Breast epithelium (tissue), 4 donors: Measurements from ENCODE around the gene ARHGEF4. TPM values are rescaled to one million over a fixed set of nuclear protein-coding genes. Genes with fewer than 3 reads are reported as not detected.

Experiments
- DNase-seq, 2 donors: peaks; one replicate each; pipeline ENCODE4 v3.0.0-alpha.2; 2019; ENCODE audit warnings: low spot score in 2 of 2
- H3K27ac ChIP-seq, 2 donors: fragments of 200-600 bp; sonication (generic) in 1 of 2; one replicate each; pipeline ENCODE4 v1.5.1; 2016 to 2019; ENCODE audit warnings: mild to moderate bottlenecking in 1 of 2
- H3K27me3 ChIP-seq, 2 donors: fragments of 200-600 bp; sonication (generic) in 1 of 2; one replicate each; pipeline versions ENCODE4 v1.5.1 to v1.6.0; 2017 to 2019; ENCODE audit warnings: control low read depth in 1 of 2, mild to moderate bottlenecking in 1 of 2
- H3K36me3 ChIP-seq: fragments of 200-600 bp; one replicate; pipeline ENCODE4 v1.5.1; 2019
- H3K4me1 ChIP-seq, 2 donors: fragments of 200-600 bp; sonication (generic); one replicate each; pipeline ENCODE4 v1.5.1; 2016 to 2019; ENCODE audit warnings: control low read depth in 1 of 2
- H3K4me3 ChIP-seq, 3 donors: fragments of 200-600 bp; sonication (generic); 1 replicate in 2 of 3; 2 replicates in 1 of 3; pipeline ENCODE4 v1.5.1; 2016 to 2019; ENCODE audit warnings: mild to moderate bottlenecking in 3 of 3, moderate library complexity in 2 of 3
- H3K9me3 ChIP-seq, 2 donors: fragments of 200-600 bp; sonication (generic) in 1 of 2; one replicate each; pipeline ENCODE4 v1.5.1; 2016 to 2019; ENCODE audit warnings: control low read depth in 1 of 2
- POLR2A ChIP-seq: fragments of 450-650 bp; IDR thresholded peaks from one replicate; pipeline ENCODE4 v1.6.1; 2016; ENCODE audit warnings: antibody characterized with exemption, mild to moderate bottlenecking, moderate library complexity
- POLR2AphosphoS5 ChIP-seq, 3 donors: sonication (generic); formaldehyde crosslinking; IDR thresholded peaks; one replicate each; pipeline ENCODE4 v1.6.1; 2017; ENCODE audit warnings: antibody characterized with exemption in 3 of 3
- intact Hi-C: fragments of 100-400 bp; cut with DNase I; formaldehyde crosslinking; loops from one replicate; pipeline ENCODE4 v1.15.1; 2023; ENCODE audit warnings: low total_unique reads
- total RNA-seq, 3 donors: library from RNA; depleted of rRNA; stranded (reverse); fragments of >200 nt; gene quantifications; one replicate each; pipeline ENCODE4 v1.1.0, GENCODE V29; 2016
- TF ChIP-seq, protein P1 (sequence below), 3 donors: fragments of 450-650 bp; IDR thresholded peaks; one replicate each; pipeline ENCODE4 v1.5.1; 2016 to 2017; ENCODE audit warnings: antibody characterized with exemption in 3 of 3, mild to moderate bottlenecking in 3 of 3, moderate library complexity in 3 of 3

Gene ARHGEF4
- total RNA-seq, 3 donors from 2014 or later: 7.5 to 10.1 (median 8.0) TPM

DNA sequence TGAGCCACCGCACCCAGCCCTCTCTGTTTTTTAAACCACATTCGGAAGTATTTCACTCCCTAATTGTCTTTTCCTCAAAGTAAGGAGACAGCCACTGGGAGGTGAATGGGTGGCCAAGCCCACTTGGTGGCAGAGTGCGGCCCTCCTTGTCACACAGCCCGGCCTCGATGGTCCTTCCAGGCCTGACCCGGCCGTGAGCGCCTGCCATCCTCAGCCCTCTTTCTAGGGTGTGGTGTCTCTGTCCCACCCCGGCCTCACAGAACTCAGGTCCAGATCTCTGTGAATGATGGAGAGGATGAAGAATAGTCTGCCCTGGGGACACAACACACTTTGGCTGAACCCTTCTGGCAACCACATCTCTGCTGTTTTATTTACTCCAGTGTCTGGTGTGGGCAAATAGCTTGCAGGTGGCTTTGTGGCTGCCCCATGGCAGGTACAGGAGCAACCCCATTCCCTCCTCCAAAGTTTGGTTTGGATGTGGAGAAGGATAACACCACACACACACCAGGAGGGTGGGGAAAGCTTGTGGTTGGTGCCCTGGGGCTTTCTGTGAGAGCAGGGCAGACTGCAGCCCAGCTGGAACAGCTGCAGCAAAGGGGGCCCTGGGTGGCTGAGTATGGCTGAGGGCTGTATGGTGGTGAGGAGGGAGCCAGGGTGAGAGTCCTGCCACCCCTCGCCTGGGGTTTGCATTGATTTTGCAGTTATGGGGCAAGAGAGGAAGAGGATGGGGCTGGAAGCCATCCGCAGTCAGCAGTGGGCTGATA lies 167.9 kb downstream of the ARHGEF4 start:
- Histone ChIP-seq H3K4me1 (no peaks in the 10 kb centered on the region), H3K4me3 (no peak overlapping the region), H3K27me3 (no peaks in the 10 kb centered on the region), H3K27ac (no peak overlapping the region), H3K9me3 (no peaks in the 10 kb centered on the region), H3K36me3 (no peaks in the 10 kb centered on the region)
- DNase-seq: no peak
- intact Hi-C loops: no loop called here
- no peak for TF ChIP-seq POLR2A
- TF ChIP-seq, protein P1, sequence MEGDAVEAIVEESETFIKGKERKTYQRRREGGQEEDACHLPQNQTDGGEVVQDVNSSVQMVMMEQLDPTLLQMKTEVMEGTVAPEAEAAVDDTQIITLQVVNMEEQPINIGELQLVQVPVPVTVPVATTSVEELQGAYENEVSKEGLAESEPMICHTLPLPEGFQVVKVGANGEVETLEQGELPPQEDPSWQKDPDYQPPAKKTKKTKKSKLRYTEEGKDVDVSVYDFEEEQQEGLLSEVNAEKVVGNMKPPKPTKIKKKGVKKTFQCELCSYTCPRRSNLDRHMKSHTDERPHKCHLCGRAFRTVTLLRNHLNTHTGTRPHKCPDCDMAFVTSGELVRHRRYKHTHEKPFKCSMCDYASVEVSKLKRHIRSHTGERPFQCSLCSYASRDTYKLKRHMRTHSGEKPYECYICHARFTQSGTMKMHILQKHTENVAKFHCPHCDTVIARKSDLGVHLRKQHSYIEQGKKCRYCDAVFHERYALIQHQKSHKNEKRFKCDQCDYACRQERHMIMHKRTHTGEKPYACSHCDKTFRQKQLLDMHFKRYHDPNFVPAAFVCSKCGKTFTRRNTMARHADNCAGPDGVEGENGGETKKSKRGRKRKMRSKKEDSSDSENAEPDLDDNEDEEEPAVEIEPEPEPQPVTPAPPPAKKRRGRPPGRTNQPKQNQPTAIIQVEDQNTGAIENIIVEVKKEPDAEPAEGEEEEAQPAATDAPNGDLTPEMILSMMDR (IDR thresholded peaks at IDR 0.05): no peak
- TF ChIP-seq POLR2AphosphoS5 (IDR thresholded peaks at IDR 0.05): no peak

DNA sequence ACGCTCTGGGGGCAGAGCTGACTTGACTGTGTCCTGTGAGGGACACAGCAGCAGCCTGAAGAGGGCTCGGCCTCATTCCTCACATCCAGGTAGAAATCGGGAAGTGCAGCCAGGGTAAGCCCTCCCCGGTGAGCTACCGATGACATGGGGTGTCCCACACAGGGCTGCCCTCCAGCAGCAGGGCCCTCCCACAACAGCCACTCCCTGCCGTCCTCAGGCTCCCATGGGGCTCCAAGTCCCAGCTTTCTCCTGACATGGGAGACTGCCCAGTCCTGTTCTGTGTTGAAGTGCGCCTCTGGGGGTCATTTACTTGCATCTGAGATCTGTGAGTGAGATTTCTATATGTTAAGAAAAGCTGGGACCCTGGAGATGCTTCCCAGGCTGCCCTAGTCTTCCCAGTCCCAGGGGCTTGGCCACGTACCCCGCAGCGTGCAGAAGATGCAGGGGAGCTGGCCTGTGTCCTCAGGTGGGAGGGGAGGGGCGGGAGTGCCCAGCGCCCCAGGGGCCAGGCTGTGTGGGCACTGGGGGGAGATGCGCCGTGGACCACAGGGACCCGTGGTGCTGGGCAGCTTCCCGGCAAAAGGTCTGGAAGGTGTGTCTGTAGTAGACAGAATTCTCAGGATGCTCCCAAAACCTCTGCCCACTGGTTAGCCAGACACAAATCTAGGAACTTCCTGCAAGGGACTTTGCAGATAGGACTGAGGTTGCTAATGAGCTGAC lies 168.7 kb downstream of the ARHGEF4 start:
- DNase-seq: no peak
- Histone ChIP-seq H3K4me1 (no peaks in the 10 kb centered on the region), H3K27me3 (no peaks in the 10 kb centered on the region), H3K36me3 (no peaks in the 10 kb centered on the region), H3K27ac (no peak overlapping the region), H3K4me3 (no peak overlapping the region), H3K9me3 (no peaks in the 10 kb centered on the region)
- TF ChIP-seq POLR2AphosphoS5 (IDR thresholded peaks at IDR 0.05): no peak
- TF ChIP-seq, protein P1 (IDR thresholded peaks at IDR 0.05): no peak
- TF ChIP-seq POLR2A: no peak
- intact Hi-C loops: no loop called here

DNA sequence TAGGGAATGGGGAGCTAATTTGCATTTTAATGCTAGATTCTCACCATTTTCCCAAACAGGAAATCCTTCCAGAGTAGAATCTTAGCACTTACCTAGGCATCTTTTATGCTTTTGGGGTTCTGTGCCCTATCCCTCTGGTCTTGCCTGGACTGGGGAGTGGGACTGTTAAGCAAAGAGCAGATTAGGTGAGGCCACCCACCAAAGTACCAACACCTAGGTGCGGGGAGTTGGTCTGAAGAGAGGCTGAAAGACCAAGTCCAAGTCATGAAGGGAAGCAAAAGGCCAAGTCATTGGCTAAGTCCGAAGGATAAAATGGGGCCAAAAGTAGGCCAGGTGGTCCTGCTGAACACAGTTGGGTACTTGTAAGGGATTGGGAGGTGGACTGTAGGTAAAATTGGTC lies 169.8 kb downstream of the ARHGEF4 start:
- H3K4me1 ChIP-seq: no peaks in the 10 kb centered on the region
- H3K27ac ChIP-seq: no peak overlapping the region
- intact Hi-C loops: no loop called here
- peaks cover 0 to 2% of the 10 kb centered on the region in 2 donors for H3K27me3 ChIP-seq
- H3K9me3 ChIP-seq: no peaks in the 10 kb centered on the region
- H3K36me3 ChIP-seq: no peaks in the 10 kb centered on the region
- DNase-seq: no peak
- no peak overlapping the region for H3K4me3 ChIP-seq
- no peak for TF ChIP-seq POLR2AphosphoS5 (IDR thresholded peaks at IDR 0.05)
- TF ChIP-seq POLR2A: no peak
- TF ChIP-seq, protein P1 (IDR thresholded peaks at IDR 0.05): no peak

- intact Hi-C loops: no loop called here
- DNase-seq: no peak
- Histone ChIP-seq H3K27ac (no peak overlapping the region), H3K4me3 (no peak overlapping the region), H3K36me3 (no peaks in the 10 kb centered on the region), H3K27me3 (peaks cover 0 to 2% of the 10 kb centered on the region in 2 donors), H3K9me3 (no peaks in the 10 kb centered on the region), H3K4me1 (no peaks in the 10 kb centered on the region)
- no peak for TF ChIP-seq POLR2AphosphoS5 (IDR thresholded peaks at IDR 0.05)
- TF ChIP-seq, protein P1 (IDR thresholded peaks at IDR 0.05): no peak
- TF ChIP-seq POLR2A: no peak
These were observed 172.3 kb downstream of the ARHGEF4 start for GRCh38 chr2:131008967-131009366.
